Right atrium auricular region (tissue), 2 donors: ENCODE measurements around the gene FGF2. TPM values are rescaled to one million over a fixed set of nuclear protein-coding genes. Genes with fewer than 3 reads are reported as not detected.

Experiments
- DNase-seq: peaks from one replicate; pipeline ENCODE4 v3.0.0-alpha.2; 2019; ENCODE audit warnings: low spot score
- H3K27ac ChIP-seq, 2 donors: fragments of 200-600 bp; sonication (generic); 1 replicate in 1 of 2; 2 replicates in 1 of 2; pipeline ENCODE4 v1.5.1; 2016 to 2019
- H3K27me3 ChIP-seq, 2 donors: fragments of 200-600 bp; sonication (generic); one replicate each; pipeline versions ENCODE4 v1.5.1 to v1.6.0; 2017 to 2019
- H3K36me3 ChIP-seq: fragments of 200-600 bp; sonication (generic); one replicate; pipeline ENCODE4 v1.5.1; 2016
- H3K4me1 ChIP-seq, 2 donors: fragments of 200-600 bp; sonication (generic); one replicate each; pipeline versions ENCODE4 v1.5.1 to v1.6.0; 2017 to 2019
- H3K4me3 ChIP-seq, 2 donors: fragments of 200-600 bp; sonication (generic); 1 replicate in 1 of 2; 2 replicates in 1 of 2; pipeline ENCODE4 v1.5.1; 2017 to 2019; ENCODE audit warnings: mild to moderate bottlenecking in 1 of 2, moderate library complexity in 1 of 2
- H3K9me3 ChIP-seq, 2 donors: fragments of 200-600 bp; sonication (generic); one replicate each; pipeline ENCODE4 v1.5.1; 2019
- CTCF ChIP-seq, 2 donors: fragments of 200-600 bp; sonication (generic); IDR thresholded peaks; one replicate each; pipeline ENCODE4 v1.5.1; 2019; ENCODE audit warnings: antibody characterized with exemption in 2 of 2
- total RNA-seq, 2 donors: library from RNA; depleted of rRNA; stranded (reverse); fragments of >200 nt; gene quantifications; one replicate each; pipeline ENCODE4 v1.1.0, GENCODE V29; 2016

FGF2 gene
- total RNA-seq, 2 donors from 2014 or later = 4.3 to 11.6 TPM

- DNase-seq = no peak
- no peaks in the 10 kb centered on the region for H3K36me3 ChIP-seq
- TF ChIP-seq CTCF (IDR thresholded peaks at IDR 0.05) = no peak
- H3K4me1 ChIP-seq = no peaks in the 10 kb centered on the region
- no peaks in the 10 kb centered on the region for H3K9me3 ChIP-seq
- no peak overlapping the region for H3K27ac ChIP-seq
- H3K4me3 ChIP-seq = no peak overlapping the region
- H3K27me3 ChIP-seq = no peaks in the 10 kb centered on the region
Observed at GRCh38 chr4:122909683-122910082, 83.1 kb downstream of the FGF2 start.

- H3K27me3 ChIP-seq = no peaks in the 10 kb centered on the region
- DNase-seq = no peak
- TF ChIP-seq CTCF (IDR thresholded peaks at IDR 0.05) = no peak
- no peak overlapping the region for H3K4me3 ChIP-seq
- H3K36me3 ChIP-seq = no peaks in the 10 kb centered on the region
- H3K9me3 ChIP-seq = no peaks in the 10 kb centered on the region
- no peaks in the 10 kb centered on the region for H3K4me1 ChIP-seq
- no peak overlapping the region for H3K27ac ChIP-seq
Observed at GRCh38 chr4:122911588-122911987, 85.0 kb downstream of the FGF2 start.

- no peaks in the 10 kb centered on the region for H3K9me3 ChIP-seq
- H3K27ac ChIP-seq = no peak overlapping the region
- no peak for DNase-seq
- no peaks in the 10 kb centered on the region for H3K4me1 ChIP-seq
- TF ChIP-seq CTCF (IDR thresholded peaks at IDR 0.05) = no peak
- H3K36me3 ChIP-seq = no peaks in the 10 kb centered on the region
- H3K27me3 ChIP-seq = no peaks in the 10 kb centered on the region
- no peak overlapping the region for H3K4me3 ChIP-seq
Observed at GRCh38 chr4:122912810-122913575, 86.4 kb downstream of the FGF2 start.

GRCh38 chr4:122914292-122914904, 87.8 kb downstream of the FGF2 start:
- Histone ChIP-seq H3K27me3 (no peaks in the 10 kb centered on the region), H3K27ac (no peak overlapping the region), H3K36me3 (no peaks in the 10 kb centered on the region), H3K9me3 (no peaks in the 10 kb centered on the region), H3K4me1 (no peaks in the 10 kb centered on the region), H3K4me3 (no peak overlapping the region)
- no peak for DNase-seq
- TF ChIP-seq CTCF (IDR thresholded peaks at IDR 0.05) = peak in 1 of 2 donors; percentile 54

GRCh38 chr4:122914938-122915337, 88.3 kb downstream of the FGF2 start:
- Histone ChIP-seq H3K27ac (no peak overlapping the region), H3K4me3 (no peak overlapping the region), H3K36me3 (no peaks in the 10 kb centered on the region), H3K4me1 (no peaks in the 10 kb centered on the region), H3K27me3 (no peaks in the 10 kb centered on the region), H3K9me3 (no peaks in the 10 kb centered on the region)
- no peak for DNase-seq
- no peak for TF ChIP-seq CTCF (IDR thresholded peaks at IDR 0.05)
